HEK293 (cell line): ENCODE data around the gene AGPAT4.

Source experiments
- CTCF ChIA-PET: fragments of 350-600 bp; formaldehyde crosslinking; extraction: SDS; loops from one replicate; lab custom pipeline; 2021; ENCODE audit warnings: antibody characterized with exemption; lab: Yijun Ruan, JAX
- POLR2A ChIA-PET: fragments of 300-600 bp; formaldehyde crosslinking; extraction: SDS; loops from one replicate; lab custom pipeline; 2020; ENCODE audit warnings: antibody characterized with exemption, inconsistent platforms; lab: Yijun Ruan, JAX
- H3K27ac ChIP-seq: fragments of 200-500 bp; sonication (Bioruptor generic); 2 replicates; pipeline ENCODE4 v1.5.1; 2014; ENCODE audit warnings: low read depth, low read length, control low read depth, inconsistent platforms; ENCODE audit errors: extremely low read depth
- H3K36me3 ChIP-seq, 2 experiments: fragments of 200-500 bp in 1 of 2; sonication (Bioruptor generic) in 1 of 2; 1 replicate in 1 of 2; 2 replicates in 1 of 2; pipeline ENCODE4 v1.5.1; 2014 to 2017; ENCODE audit warnings: inconsistent platforms in 2 of 2, low read length in 2 of 2; ENCODE audit not compliant: control insufficient read depth in 2 of 2, insufficient read depth in 1 of 2
- H3K4me1 ChIP-seq: fragments of 200-500 bp; sonication (Bioruptor generic); 2 replicates; pipeline ENCODE4 v1.5.1; 2014; ENCODE audit warnings: mild to moderate bottlenecking, low read length, inconsistent platforms; ENCODE audit not compliant: control insufficient read depth, insufficient read depth
- H3K4me3 ChIP-seq: 2 replicates; pipeline ENCODE4 v1.5.1; 2011; ENCODE audit warnings: low read depth, mild to moderate bottlenecking, control low read depth, low read length, moderate library complexity
- H3K9me3 ChIP-seq: fragments of 200-500 bp; sonication (Bioruptor generic); 2 replicates; pipeline ENCODE4 v1.5.1; 2014; ENCODE audit warnings: low read depth, low read length, inconsistent platforms; ENCODE audit not compliant: control insufficient read depth, insufficient read depth
- FEZF1 ChIP-seq: fragments of 450-650 bp; formaldehyde crosslinking; IDR thresholded peaks from 2 replicates; pipeline ENCODE4 v1.5.1; 2016; ENCODE audit warnings: missing biosample characterization, missing genetic modification characterization
- KLF1 ChIP-seq: fragments of 450-650 bp; formaldehyde crosslinking; IDR thresholded peaks from 2 replicates; pipeline ENCODE4 v1.5.1; 2016; ENCODE audit warnings: missing biosample characterization, missing genetic modification characterization
- KLF16 ChIP-seq: fragments of 450-650 bp; formaldehyde crosslinking; IDR thresholded peaks from 2 replicates; pipeline ENCODE4 v1.5.1; 2017; ENCODE audit warnings: missing biosample characterization, missing genetic modification characterization
- MYNN ChIP-seq: fragments of 450-650 bp; formaldehyde crosslinking; IDR thresholded peaks from 2 replicates; pipeline ENCODE4 v1.5.1; 2016; ENCODE audit warnings: missing biosample characterization, missing genetic modification characterization, borderline replicate concordance
- OVOL3 ChIP-seq: fragments of 450-650 bp; formaldehyde crosslinking; IDR thresholded peaks from 2 replicates; pipeline ENCODE4 v1.5.1; 2016; ENCODE audit warnings: missing biosample characterization, missing genetic modification characterization
- YY1 ChIP-seq: fragments of 450-650 bp; formaldehyde crosslinking; IDR thresholded peaks from 2 replicates; pipeline ENCODE4 v1.5.1; 2018; ENCODE audit warnings: missing biosample characterization, missing genetic modification characterization
- ZBTB20 ChIP-seq: fragments of 450-650 bp; formaldehyde crosslinking; IDR thresholded peaks from 2 replicates; pipeline ENCODE4 v1.5.1; 2016; ENCODE audit warnings: missing biosample characterization, missing genetic modification characterization
- ZEB2 ChIP-seq: fragments of 450-650 bp; formaldehyde crosslinking; IDR thresholded peaks from 2 replicates; pipeline ENCODE4 v1.5.1; 2016; ENCODE audit warnings: missing biosample characterization, missing genetic modification characterization
- ZFP37 ChIP-seq: fragments of 450-650 bp; formaldehyde crosslinking; IDR thresholded peaks from 2 replicates; pipeline ENCODE4 v1.5.1; 2016; ENCODE audit warnings: missing biosample characterization, missing genetic modification characterization
- ZNF132 ChIP-seq: fragments of 450-650 bp; formaldehyde crosslinking; IDR thresholded peaks from 2 replicates; pipeline ENCODE4 v1.5.1; 2017; ENCODE audit warnings: missing biosample characterization, missing genetic modification characterization, borderline replicate concordance
- ZNF140 ChIP-seq: fragments of 450-650 bp; formaldehyde crosslinking; IDR thresholded peaks from 2 replicates; pipeline ENCODE4 v1.5.1; 2016; ENCODE audit warnings: missing biosample characterization, missing genetic modification characterization
- ZNF175 ChIP-seq: fragments of 450-650 bp; formaldehyde crosslinking; IDR thresholded peaks from 2 replicates; pipeline ENCODE4 v1.5.1; 2016; ENCODE audit warnings: missing biosample characterization, missing genetic modification characterization
- ZNF335 ChIP-seq: fragments of 450-650 bp; formaldehyde crosslinking; conservative IDR thresholded peaks from 2 replicates; pipeline ENCODE4 v1.5.1; 2016; ENCODE audit warnings: missing biosample characterization, missing genetic modification characterization
- ZNF37A ChIP-seq: fragments of 450-650 bp; IDR thresholded peaks from 2 replicates; pipeline ENCODE4 v1.5.1; 2018; ENCODE audit warnings: missing biosample characterization, missing genetic modification characterization
- ZNF624 ChIP-seq: fragments of 450-650 bp; formaldehyde crosslinking; IDR thresholded peaks from 2 replicates; pipeline ENCODE4 v1.5.1; 2017; ENCODE audit warnings: missing biosample characterization, missing genetic modification characterization
- ZNF768 ChIP-seq: fragments of 450-650 bp; formaldehyde crosslinking; IDR thresholded peaks from 2 replicates; pipeline ENCODE4 v1.5.1; 2018; ENCODE audit warnings: missing biosample characterization, mild to moderate bottlenecking, missing genetic modification characterization
- TF ChIP-seq, protein P1 (sequence below): fragments of 450-650 bp; formaldehyde crosslinking; IDR thresholded peaks from 2 replicates; pipeline ENCODE4 v1.5.1; 2016; ENCODE audit warnings: missing biosample characterization, missing genetic modification characterization
- TF ChIP-seq, protein P2 (sequence below): fragments of 450-650 bp; formaldehyde crosslinking; IDR thresholded peaks from 2 replicates; pipeline ENCODE4 v1.5.1; 2016; ENCODE audit warnings: missing biosample characterization, missing genetic modification characterization, low read depth
- TF ChIP-seq, protein P3 (sequence below): IDR thresholded peaks from 2 replicates; pipeline ENCODE4 v1.6.1; 2011; ENCODE audit warnings: mild to moderate bottlenecking, low read depth, low read length, borderline replicate concordance

The AGPAT4 gene

DNA sequence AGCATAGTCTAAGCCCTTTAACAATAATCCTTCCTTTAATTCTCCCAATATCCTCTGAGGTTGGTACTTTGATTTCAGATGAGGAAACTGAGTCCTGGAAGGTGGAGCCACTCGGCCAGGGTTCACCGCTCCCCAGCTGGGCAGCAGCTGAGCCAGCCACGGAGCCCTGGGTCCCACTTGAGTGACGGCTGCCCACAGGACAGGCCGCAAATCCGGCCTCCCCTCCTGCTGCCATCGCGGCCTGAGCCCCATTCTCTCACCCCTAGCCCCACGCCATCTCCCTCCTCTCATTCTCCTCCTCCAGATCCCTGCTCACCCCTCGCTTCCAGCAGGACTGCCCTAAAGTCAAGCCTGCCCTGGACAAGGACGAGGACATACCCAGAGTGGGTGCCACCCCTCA lies 41.4 kb downstream of the AGPAT4 start:
- no peak for TF ChIP-seq ZNF132 (tag by site-specific recombination)
- TF ChIP-seq ZEB2: no peak
- no peak for TF ChIP-seq ZNF175 (tag by site-specific recombination)
- TF ChIP-seq, protein P1, sequence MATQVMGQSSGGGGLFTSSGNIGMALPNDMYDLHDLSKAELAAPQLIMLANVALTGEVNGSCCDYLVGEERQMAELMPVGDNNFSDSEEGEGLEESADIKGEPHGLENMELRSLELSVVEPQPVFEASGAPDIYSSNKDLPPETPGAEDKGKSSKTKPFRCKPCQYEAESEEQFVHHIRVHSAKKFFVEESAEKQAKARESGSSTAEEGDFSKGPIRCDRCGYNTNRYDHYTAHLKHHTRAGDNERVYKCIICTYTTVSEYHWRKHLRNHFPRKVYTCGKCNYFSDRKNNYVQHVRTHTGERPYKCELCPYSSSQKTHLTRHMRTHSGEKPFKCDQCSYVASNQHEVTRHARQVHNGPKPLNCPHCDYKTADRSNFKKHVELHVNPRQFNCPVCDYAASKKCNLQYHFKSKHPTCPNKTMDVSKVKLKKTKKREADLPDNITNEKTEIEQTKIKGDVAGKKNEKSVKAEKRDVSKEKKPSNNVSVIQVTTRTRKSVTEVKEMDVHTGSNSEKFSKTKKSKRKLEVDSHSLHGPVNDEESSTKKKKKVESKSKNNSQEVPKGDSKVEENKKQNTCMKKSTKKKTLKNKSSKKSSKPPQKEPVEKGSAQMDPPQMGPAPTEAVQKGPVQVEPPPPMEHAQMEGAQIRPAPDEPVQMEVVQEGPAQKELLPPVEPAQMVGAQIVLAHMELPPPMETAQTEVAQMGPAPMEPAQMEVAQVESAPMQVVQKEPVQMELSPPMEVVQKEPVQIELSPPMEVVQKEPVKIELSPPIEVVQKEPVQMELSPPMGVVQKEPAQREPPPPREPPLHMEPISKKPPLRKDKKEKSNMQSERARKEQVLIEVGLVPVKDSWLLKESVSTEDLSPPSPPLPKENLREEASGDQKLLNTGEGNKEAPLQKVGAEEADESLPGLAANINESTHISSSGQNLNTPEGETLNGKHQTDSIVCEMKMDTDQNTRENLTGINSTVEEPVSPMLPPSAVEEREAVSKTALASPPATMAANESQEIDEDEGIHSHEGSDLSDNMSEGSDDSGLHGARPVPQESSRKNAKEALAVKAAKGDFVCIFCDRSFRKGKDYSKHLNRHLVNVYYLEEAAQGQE: no peak
- TF ChIP-seq FEZF1 (tag by site-specific recombination): no peak
- TF ChIP-seq ZNF335 (tag by site-specific recombination): no peak
- TF ChIP-seq YY1 (tag by site-specific recombination): no peak
- TF ChIP-seq, protein P2, sequence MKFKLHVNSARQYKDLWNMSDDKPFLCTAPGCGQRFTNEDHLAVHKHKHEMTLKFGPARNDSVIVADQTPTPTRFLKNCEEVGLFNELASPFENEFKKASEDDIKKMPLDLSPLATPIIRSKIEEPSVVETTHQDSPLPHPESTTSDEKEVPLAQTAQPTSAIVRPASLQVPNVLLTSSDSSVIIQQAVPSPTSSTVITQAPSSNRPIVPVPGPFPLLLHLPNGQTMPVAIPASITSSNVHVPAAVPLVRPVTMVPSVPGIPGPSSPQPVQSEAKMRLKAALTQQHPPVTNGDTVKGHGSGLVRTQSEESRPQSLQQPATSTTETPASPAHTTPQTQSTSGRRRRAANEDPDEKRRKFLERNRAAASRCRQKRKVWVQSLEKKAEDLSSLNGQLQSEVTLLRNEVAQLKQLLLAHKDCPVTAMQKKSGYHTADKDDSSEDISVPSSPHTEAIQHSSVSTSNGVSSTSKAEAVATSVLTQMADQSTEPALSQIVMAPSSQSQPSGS (tag by site-specific recombination): no peak
- no peak for TF ChIP-seq ZNF768
- TF ChIP-seq OVOL3 (tag by site-specific recombination): no peak
- no peak for TF ChIP-seq ZNF140 (tag by site-specific recombination)
- no peak for TF ChIP-seq MYNN (tag by site-specific recombination)
- H3K36me3 ChIP-seq: peaks cover 0 to 11% of the 10 kb centered on the region in 2 experiments; a peak in 1 of 3 replicates
- H3K9me3 ChIP-seq: no peaks in the 10 kb centered on the region
- no peak overlapping the region for H3K4me3 ChIP-seq
- H3K27ac ChIP-seq: no peak overlapping the region
- POLR2A ChIA-PET: no interaction called here
- CTCF ChIA-PET: no interaction called here
- no peaks in the 10 kb centered on the region for H3K4me1 ChIP-seq

DNA sequence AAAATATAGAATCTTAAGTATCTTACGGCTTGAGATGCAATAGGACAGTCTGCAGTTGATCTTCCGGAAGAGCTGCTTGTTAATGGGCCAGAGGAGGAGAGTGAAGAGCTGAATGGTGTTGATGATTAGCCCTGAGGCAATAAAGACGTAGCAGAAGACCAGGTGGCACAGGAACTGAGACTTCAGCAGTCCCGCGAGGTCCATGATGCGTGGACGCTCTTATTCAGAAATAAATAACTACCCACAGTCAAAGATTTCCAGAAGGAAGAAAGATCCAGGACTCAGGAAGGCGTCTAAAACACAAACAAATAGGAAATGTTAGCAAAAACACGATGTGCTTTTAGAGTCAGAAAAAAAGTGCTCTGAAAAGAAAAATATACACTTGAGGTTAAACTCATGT lies 41.9 kb downstream of the AGPAT4 start:
- no peaks in the 10 kb centered on the region for H3K4me1 ChIP-seq
- H3K4me3 ChIP-seq: no peak overlapping the region
- no peak for TF ChIP-seq KLF16 (tag by site-specific recombination)
- TF ChIP-seq, protein P3, sequence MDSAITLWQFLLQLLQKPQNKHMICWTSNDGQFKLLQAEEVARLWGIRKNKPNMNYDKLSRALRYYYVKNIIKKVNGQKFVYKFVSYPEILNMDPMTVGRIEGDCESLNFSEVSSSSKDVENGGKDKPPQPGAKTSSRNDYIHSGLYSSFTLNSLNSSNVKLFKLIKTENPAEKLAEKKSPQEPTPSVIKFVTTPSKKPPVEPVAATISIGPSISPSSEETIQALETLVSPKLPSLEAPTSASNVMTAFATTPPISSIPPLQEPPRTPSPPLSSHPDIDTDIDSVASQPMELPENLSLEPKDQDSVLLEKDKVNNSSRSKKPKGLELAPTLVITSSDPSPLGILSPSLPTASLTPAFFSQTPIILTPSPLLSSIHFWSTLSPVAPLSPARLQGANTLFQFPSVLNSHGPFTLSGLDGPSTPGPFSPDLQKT: no peak
- TF ChIP-seq ZBTB20 (tag by site-specific recombination): no peak
- no peak for TF ChIP-seq ZNF37A
- no peak for TF ChIP-seq ZNF624 (tag by site-specific recombination)
- no peaks in the 10 kb centered on the region for H3K9me3 ChIP-seq
- ChIA-PET CTCF (interaction anchor here (0.7 to 0.8 kb wide), 2 partner anchors 10 to 139 kb away, joined by 3 to 4 read pairs; no protein-coding TSS in a partner anchor), POLR2A (interaction anchor here (1.0 kb wide), 1 partner anchor 42 kb away, joined by 3 read pairs; the partner anchor contains the start of gene AGPAT4)
- peaks cover 0 to 16% of the 10 kb centered on the region in 2 experiments; a peak in 1 of 3 replicates for H3K36me3 ChIP-seq
- no peak overlapping the region for H3K27ac ChIP-seq

DNA sequence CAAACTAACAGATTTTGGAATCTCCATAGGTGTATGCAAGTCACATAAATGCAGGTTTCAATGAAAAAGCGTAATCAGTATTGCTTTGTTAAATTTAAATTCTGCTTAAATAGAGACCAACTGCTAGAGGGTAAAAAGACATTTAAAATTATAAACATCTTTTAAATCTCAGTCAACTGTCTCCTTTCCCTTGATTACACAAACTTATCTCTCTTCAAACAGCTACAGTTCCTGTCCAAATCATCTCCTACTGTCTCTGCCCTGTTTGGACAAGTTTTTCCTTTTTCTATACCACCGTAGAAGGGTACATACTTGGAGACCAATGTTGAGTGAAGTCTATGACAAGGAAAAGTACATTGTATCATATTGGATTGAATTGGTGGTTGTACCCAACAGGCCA lies 43.5 kb downstream of the AGPAT4 start:
- Histone ChIP-seq H3K36me3 (peaks cover 0 to 25% of the 10 kb centered on the region in 2 experiments; a peak in 1 of 3 replicates), H3K4me1 (no peaks in the 10 kb centered on the region), H3K4me3 (no peak overlapping the region), H3K27ac (no peak overlapping the region), H3K9me3 (no peaks in the 10 kb centered on the region)
- POLR2A ChIA-PET: no interaction called here
- no peak for TF ChIP-seq ZEB2
- no peak for TF ChIP-seq ZFP37 (tag by site-specific recombination)
- TF ChIP-seq KLF1 (tag by site-specific recombination): no peak
- CTCF ChIA-PET: no interaction called here
